TTC549 (cell line): ENCODE results near the gene BAZ1B.
"Not testable (repeated sequence)": the region's sequence is repeated elsewhere in the genome, so short reads cannot be mapped to it uniquely, and the experiment has no call there.

Source experiments
- FAIRE-seq: peaks from 2 replicates; lab custom pipeline; 2012; peaks lifted over from hg19 to GRCh38; lab: Jason Lieb, UNC

The BAZ1B gene

DNA sequence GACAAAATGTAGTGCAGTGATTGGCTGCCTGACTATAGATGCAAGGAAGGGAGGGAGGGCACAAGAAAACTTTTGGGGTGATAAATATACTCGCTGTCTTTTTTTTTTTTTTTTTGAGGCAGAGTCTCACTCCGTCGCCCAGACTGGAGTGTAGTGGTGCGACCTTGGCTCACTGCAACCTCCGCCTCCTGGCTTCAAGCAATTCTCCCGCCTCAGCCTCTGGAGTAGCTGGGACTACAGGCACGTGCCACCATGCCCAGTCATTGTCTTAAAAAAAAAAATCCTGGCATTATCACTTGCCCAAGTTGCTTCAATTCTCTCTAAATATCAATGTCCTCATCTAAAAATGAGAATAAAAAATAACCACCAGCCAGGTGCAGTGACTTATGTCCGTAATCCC lies 96.1 kb downstream of the BAZ1B start:
- FAIRE-seq, result no peak

- FAIRE-seq, result no peak
Measured at GRCh38 chr7:73425356-73425983, 96.6 kb downstream of the BAZ1B start.

- FAIRE-seq, result no peak
Measured at GRCh38 chr7:73424489-73424885, 97.6 kb downstream of the BAZ1B start.

- FAIRE-seq, result no peak
Measured at GRCh38 chr7:73423519-73424488, 98.3 kb downstream of the BAZ1B start.

DNA sequence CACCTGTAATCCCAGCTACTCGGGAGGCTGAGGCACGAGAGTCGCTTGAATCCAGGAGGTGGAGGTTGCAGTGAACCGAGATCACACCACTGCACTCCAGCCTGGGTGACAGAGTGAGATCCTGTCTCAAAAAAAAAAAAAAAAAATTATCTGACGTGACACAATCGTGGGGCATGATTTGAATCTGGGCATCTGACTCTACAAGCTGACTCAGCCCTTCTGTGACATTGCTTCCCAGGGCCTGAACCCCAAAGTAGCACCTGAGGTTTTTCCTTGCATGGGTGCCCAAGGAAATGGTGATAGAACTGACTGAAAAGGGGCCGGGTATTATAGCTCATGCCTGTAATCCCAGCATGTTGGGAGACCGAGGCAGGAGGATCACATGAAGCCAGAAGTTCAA lies 101.5 kb downstream of the BAZ1B start:
- not testable (repeated sequence) for FAIRE-seq

GRCh38 chr7:73420016-73420415 lies 102.1 kb downstream of the BAZ1B start:
- FAIRE-seq, result not testable (repeated sequence)

- FAIRE-seq, result no peak
Measured at GRCh38 chr7:73418113-73418703, 103.9 kb downstream of the BAZ1B start.

DNA sequence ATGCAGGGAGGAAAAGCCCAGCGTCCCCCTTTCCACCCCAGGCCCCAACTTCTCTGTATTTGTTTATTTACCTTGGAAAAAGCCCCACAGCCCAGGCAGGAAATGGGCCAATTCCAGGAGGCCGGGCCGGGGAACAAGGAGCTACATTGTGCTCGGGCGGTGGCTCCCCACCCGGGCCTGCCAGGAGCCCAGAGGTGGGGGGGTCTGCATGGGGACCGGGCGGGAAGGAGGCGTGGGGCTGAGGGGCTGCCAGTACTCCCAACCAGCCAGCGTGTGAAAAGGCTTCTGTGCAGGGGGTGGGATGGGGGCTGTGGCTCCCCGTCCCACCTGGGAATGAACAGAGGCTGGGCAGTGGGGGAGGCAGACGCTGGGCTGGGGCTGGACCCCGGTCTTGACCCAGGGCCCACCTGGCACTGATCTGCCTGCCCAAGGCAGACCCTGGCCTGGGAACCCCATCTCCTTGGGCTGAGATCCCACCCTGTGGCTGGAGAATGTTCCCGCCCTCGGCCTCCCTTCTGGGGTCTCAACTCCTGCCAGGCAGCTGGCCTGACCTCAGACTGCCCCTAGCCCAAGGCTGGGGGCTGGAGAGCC lies 111.5 kb downstream of the BAZ1B start:
- not testable (repeated sequence) for FAIRE-seq

GRCh38 chr7:73404860-73405259 lies 117.2 kb downstream of the BAZ1B start:
- not testable (repeated sequence) for FAIRE-seq

DNA sequence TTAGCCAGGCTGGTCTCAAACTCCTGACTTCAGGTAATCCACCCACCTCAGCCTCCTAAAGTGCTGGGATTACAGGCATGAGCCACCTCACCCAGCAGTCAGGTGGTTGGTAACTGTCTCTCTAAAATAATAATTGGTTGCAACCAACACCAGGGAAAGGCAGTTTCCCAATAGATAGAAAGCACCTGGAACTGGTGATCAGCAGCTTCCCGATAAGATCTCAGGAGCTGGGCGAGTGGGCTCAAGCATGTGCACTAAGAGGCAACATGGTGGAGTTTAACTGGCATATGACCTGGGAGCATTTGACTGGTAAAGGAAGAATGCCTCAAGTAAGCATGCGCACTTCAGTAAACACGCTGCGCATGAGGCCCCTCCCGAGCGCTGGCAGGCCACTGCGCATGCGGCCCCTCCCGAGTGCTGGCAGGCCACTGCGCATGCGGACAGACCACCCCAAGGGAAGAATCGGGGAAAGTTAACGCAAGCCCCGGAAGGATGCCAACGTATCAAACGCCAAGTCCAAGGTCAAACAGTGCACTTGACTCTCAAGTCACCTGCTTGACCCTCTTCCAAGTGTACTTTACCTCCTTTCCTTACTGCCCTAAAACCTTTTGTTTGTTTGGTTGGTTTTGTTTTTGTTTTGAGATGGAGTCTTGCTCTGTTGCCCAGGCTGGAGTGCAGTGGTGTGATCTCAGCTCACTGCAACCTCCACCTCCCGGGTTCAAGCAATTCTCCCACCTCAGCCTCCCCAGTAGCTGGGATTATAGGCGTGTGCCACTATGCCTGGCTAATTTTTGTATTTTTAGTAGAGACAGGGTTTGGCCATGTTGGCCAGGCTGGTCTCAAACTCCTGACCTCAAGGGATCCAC lies 122.7 kb downstream of the BAZ1B start:
- not testable (repeated sequence) for FAIRE-seq

GRCh38 chr7:73397521-73398281 lies 124.4 kb downstream of the BAZ1B start:
- FAIRE-seq, result no peak

GRCh38 chr7:73395538-73396503 lies 126.3 kb downstream of the BAZ1B start:
- no peak for FAIRE-seq

DNA sequence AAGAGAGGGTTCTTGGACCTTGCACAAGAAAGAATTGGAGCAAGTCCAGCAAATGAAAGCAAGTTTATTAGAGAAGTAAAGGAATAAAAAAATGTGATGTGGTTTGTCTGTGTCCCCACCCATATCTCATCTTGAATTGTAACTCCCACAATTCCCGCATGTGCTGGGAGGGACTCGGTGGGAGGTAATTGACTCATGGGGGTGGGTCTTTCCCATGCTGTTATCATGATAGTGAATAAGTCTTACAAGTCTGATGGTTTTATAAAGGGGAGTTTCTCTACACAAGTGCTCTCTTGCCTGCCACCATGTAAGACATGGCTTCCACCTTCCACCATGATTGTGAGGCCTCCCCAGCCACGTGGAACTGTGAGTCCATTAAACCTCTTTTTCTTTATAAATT lies 127.7 kb downstream of the BAZ1B start:
- FAIRE-seq, result no peak

DNA sequence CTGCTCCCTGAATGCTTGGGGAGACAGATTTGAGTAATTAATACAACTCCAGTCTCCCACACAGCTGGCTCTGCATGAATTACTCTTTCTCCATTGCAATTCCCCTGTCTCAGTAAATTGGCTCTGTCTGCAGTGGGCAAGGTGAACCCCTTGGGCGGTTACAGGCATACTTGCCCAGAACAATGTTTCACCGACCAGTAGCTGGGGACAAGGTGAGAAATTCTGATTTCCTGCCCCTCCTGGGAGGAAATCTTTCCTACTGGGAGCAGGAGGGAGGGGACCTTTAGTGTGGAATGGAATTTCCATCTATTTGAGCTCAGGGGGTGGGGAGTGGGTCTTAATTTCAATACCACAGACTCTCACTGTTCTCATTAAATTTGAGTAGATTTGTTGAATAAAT lies 130.7 kb downstream of the BAZ1B start:
- FAIRE-seq, result no peak
